NT2/D1 (cell line): ENCODE measurements around the gene ELOVL4.

Source experiments
- DNase-seq: peaks from one replicate; pipeline ENCODE4 v3.0.0-alpha.2; 2011; ENCODE audit warnings: low read depth, low spot score
- H3K27me3 ChIP-seq: 2 replicates; pipeline ENCODE4 v1.6.0; 2011; ENCODE audit warnings: mild to moderate bottlenecking; ENCODE audit not compliant: insufficient read length, insufficient read depth
- H3K36me3 ChIP-seq: 2 replicates; pipeline ENCODE4 v1.6.1; 2011; ENCODE audit warnings: mild to moderate bottlenecking, low read length, mixed read lengths; ENCODE audit not compliant: insufficient read depth, insufficient read length
- H3K4me1 ChIP-seq: 2 replicates; pipeline ENCODE4 v1.5.1; 2011; ENCODE audit not compliant: insufficient read depth, insufficient read length
- H3K4me3 ChIP-seq: 2 replicates; pipeline ENCODE4 v1.5.1; 2011; ENCODE audit warnings: low read depth; ENCODE audit not compliant: insufficient read length
- H3K9ac ChIP-seq: 2 replicates; pipeline ENCODE4 v1.6.0; 2011; ENCODE audit warnings: low read depth; ENCODE audit not compliant: insufficient read length
- H3K9me3 ChIP-seq: 2 replicates; pipeline ENCODE4 v1.5.1; 2011; ENCODE audit warnings: mild to moderate bottlenecking, low read length; ENCODE audit not compliant: insufficient read depth
- SUZ12 ChIP-seq: IDR thresholded peaks from 2 replicates; pipeline ENCODE4 v1.6.1; 2011; ENCODE audit not compliant: insufficient read length, insufficient read depth; ENCODE audit errors: extremely low read depth
- YY1 ChIP-seq: IDR thresholded peaks from 2 replicates; pipeline ENCODE4 v1.6.1; 2011; ENCODE audit not compliant: insufficient read length, insufficient read depth
- ZNF274 ChIP-seq: IDR thresholded peaks from 2 replicates; pipeline ENCODE4 v1.6.1; 2011; ENCODE audit warnings: mild to moderate bottlenecking, low read depth, low read length

ELOVL4 gene

DNA sequence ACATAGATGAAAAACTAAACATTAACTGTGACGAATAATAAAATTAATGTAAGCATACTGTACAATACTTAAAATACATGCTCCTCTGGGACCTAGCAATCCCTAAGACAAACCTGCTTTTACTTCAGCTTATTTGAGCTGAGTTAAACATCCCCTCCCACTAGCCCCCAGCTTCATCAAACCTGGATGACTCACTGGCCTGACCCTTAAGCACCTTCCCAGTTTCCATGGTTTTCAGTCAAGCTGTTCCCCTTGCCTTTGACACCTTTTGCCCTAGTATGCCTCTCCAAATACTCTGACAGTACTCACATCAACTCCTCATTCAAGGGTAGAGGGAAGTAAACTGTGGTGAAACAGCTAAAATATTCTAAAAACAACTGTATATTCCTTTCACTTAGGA, 4.2 kb downstream of the ELOVL4 start:
- peaks cover 4% of the 10 kb centered on the region for H3K4me1 ChIP-seq
- TF ChIP-seq SUZ12 = no peak
- no peak for TF ChIP-seq YY1
- TF ChIP-seq ZNF274 = no peak

GRCh38 chr6:79941489-79942151, 5.7 kb downstream of the ELOVL4 start:
- no peak for DNase-seq
- H3K4me3 ChIP-seq = no peak overlapping the region
- no peak for TF ChIP-seq ZNF274
- no peak for TF ChIP-seq SUZ12
- no peak for TF ChIP-seq YY1
- H3K9ac ChIP-seq = no peak overlapping the region
- H3K9me3 ChIP-seq = no peaks in the 10 kb centered on the region
- H3K4me1 ChIP-seq = peaks cover 4% of the 10 kb centered on the region
- no peaks in the 10 kb centered on the region for H3K36me3 ChIP-seq
- peaks cover 2% of the 10 kb centered on the region for H3K27me3 ChIP-seq

More for the DNA sequence above, 4.2 kb downstream of the ELOVL4 start:
- H3K27me3 ChIP-seq = peaks cover 8% of the 10 kb centered on the region
- H3K36me3 ChIP-seq = no peaks in the 10 kb centered on the region
- no peak for DNase-seq
- no peak overlapping the region for H3K4me3 ChIP-seq
- no peak overlapping the region for H3K9ac ChIP-seq
- no peaks in the 10 kb centered on the region for H3K9me3 ChIP-seq

DNA sequence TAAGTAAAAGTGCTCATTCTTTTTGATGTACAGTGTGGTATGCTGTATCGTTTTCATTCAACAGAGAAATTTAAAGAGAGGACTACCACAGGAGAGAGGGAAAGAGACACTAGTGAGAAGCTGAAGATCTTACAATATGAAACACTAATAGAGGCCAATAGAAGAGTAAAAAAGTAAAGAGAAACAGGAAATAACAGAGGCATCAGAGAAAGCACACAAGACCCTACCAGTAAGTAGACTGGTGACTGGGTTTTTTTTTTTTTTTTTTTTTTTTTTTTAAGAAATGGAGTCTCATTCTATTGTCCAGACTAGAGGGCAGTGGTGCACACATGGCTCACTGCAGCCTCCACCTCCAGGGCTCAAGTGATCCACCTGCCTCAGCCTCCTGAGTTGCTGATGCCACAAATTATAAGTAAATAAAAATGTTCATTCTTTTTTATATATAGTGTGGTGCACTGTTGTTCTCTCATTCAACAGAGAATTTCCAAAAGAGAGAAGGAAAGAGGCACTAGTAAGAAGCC, 18.8 kb downstream of the ELOVL4 start:
- DNase-seq = no peak
- Histone ChIP-seq H3K27me3 (no peaks in the 10 kb centered on the region), H3K9me3 (no peaks in the 10 kb centered on the region), H3K4me1 (no peaks in the 10 kb centered on the region), H3K36me3 (no peaks in the 10 kb centered on the region), H3K4me3 (no peak overlapping the region), H3K9ac (no peak overlapping the region)
- TF ChIP-seq ZNF274 (no peak), SUZ12 (no peak), YY1 (no peak)

DNA sequence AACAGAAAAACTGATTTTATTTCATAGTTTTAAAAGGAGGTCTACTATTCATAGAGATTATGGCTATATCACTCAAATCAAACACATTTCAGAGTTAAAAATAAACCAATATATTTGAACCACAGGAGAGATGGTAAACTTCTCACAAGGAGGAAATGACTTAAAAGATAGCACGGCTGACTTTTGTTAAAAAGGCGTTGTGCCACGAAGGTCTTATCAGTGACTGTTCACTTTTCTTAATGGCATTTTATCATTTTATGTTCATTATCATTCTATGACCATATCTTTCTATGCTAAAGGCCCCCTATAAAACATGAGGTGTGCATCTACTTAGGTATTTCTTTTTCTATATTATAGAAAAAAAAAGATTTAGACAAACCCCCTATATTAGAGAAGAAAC, 19.6 kb downstream of the ELOVL4 start:
- H3K27me3 ChIP-seq = no peaks in the 10 kb centered on the region
- H3K4me1 ChIP-seq = no peaks in the 10 kb centered on the region
- H3K9ac ChIP-seq = no peak overlapping the region
- DNase-seq = no peak
- TF ChIP-seq SUZ12 (no peak), ZNF274 (no peak), YY1 (no peak)
- no peaks in the 10 kb centered on the region for H3K9me3 ChIP-seq
- H3K36me3 ChIP-seq = no peaks in the 10 kb centered on the region
- no peak overlapping the region for H3K4me3 ChIP-seq

DNA sequence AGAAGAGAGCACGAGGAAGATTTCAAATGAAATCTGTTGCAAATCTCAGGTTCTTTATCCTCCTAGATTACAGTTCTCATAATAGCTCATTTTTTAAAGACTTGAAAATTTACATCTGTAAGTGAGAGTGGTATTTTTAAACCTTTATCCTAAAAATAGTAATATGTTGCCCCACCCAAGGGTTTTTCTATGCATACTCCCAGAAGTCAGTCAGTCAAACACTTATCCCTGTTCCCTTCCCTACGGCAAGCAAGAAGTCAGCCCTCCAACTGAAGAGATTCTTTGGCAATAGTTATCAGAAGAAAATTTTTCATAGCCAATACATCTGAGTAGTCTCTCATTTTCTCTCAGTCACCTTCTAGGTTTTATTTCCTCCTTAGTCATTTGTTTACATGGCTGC, 24.1 kb downstream of the ELOVL4 start:
- no peak for TF ChIP-seq YY1
- no peak for TF ChIP-seq ZNF274
- no peak for TF ChIP-seq SUZ12
- Histone ChIP-seq H3K4me1 (no peaks in the 10 kb centered on the region), H3K4me3 (no peak overlapping the region), H3K36me3 (no peaks in the 10 kb centered on the region), H3K9ac (no peak overlapping the region), H3K27me3 (no peaks in the 10 kb centered on the region), H3K9me3 (no peaks in the 10 kb centered on the region)
- no peak for DNase-seq

DNA sequence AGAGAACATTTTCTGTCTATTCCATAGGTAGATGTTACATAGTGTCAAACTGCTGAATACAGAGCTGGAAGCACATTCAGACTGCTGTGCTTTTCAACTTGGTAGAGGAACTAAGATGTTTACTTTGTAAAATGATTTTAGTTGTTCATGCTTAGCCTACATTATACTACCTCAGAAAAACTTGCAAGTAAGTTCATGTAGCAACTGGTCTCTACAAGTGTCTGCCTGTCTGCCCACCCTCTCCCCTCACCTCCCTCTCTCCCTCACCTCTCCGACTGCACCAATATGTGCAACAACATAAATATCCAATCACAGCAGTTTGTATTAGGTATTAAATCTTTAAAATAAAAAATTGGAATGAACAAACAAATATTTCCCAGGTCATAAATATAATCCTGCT, 25.3 kb downstream of the ELOVL4 start:
- no peaks in the 10 kb centered on the region for H3K27me3 ChIP-seq
- no peaks in the 10 kb centered on the region for H3K4me1 ChIP-seq
- H3K9ac ChIP-seq = no peak overlapping the region
- no peaks in the 10 kb centered on the region for H3K9me3 ChIP-seq
- H3K4me3 ChIP-seq = no peak overlapping the region
- TF ChIP-seq ZNF274 (no peak), SUZ12 (no peak), YY1 (no peak)
- DNase-seq = no peak
- no peaks in the 10 kb centered on the region for H3K36me3 ChIP-seq

DNA sequence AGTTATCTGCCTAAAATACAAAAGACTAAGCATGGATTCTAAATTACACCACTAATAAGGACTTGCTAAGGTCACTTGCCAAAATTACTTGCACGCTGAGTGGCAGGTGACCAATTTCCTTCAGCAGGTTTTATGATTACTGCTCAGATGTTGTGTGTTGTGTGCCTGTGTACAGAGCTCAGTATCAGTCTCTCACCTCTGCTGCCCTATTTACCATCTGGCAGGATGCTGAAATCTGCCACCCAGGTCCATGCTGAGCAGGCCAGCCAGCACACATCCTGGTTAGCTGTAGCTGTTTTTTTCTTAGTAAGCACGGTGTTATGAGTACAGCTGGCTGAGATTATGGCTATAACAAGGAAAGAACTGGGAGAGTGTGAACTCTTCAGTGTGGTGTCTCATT, 34.0 kb downstream of the ELOVL4 start:
- Histone ChIP-seq H3K4me3 (no peak overlapping the region), H3K9me3 (no peaks in the 10 kb centered on the region), H3K27me3 (no peaks in the 10 kb centered on the region), H3K9ac (no peak overlapping the region), H3K36me3 (no peaks in the 10 kb centered on the region), H3K4me1 (no peaks in the 10 kb centered on the region)
- no peak for TF ChIP-seq YY1
- TF ChIP-seq SUZ12 = no peak
- no peak for TF ChIP-seq ZNF274
- DNase-seq = no peak

- TF ChIP-seq ZNF274 (no peak), YY1 (no peak), SUZ12 (no peak)
These were observed 35.4 kb downstream of the ELOVL4 start for GRCh38 chr6:79911992-79912391.

More at GRCh38 chr6:79911992-79912391, 35.4 kb downstream of the ELOVL4 start:
- H3K4me3 ChIP-seq = no peak overlapping the region
- H3K4me1 ChIP-seq = no peaks in the 10 kb centered on the region
- no peak overlapping the region for H3K9ac ChIP-seq
- no peaks in the 10 kb centered on the region for H3K27me3 ChIP-seq
- no peaks in the 10 kb centered on the region for H3K9me3 ChIP-seq
- no peak for DNase-seq
- H3K36me3 ChIP-seq = no peaks in the 10 kb centered on the region
